NCI-H2029 treated with DMSO at 0.1 percent for 48 hours (cell line): ENCODE data around the gene SLN.

ENCODE experiments used
- DNase-seq: peaks from one replicate; lab custom pipeline; 2025; lab: John Stamatoyannopoulos, UW

The SLN gene

GRCh38 chr11:107683807-107684206 is 28.0 kb downstream of the SLN start:
- no peak for DNase-seq

- DNase-seq = no peak
Measured at GRCh38 chr11:107683061-107683460, 28.8 kb downstream of the SLN start.

GRCh38 chr11:107682572-107682971 is 29.3 kb downstream of the SLN start:
- no peak for DNase-seq

- no peak for DNase-seq
Measured at GRCh38 chr11:107682171-107682570, 29.7 kb downstream of the SLN start.

- no peak for DNase-seq
Measured at GRCh38 chr11:107679255-107680024, 32.4 kb downstream of the SLN start.

- DNase-seq = no peak
Measured at GRCh38 chr11:107678632-107678971, 33.3 kb downstream of the SLN start.

GRCh38 chr11:107677924-107678631 is 33.8 kb downstream of the SLN start:
- no peak for DNase-seq

GRCh38 chr11:107676336-107677057 is 35.4 kb downstream of the SLN start:
- no peak for DNase-seq

- no peak for DNase-seq
Measured at GRCh38 chr11:107675902-107676301, 36.0 kb downstream of the SLN start.

GRCh38 chr11:107669893-107670601 is 41.8 kb downstream of the SLN start:
- no peak for DNase-seq

GRCh38 chr11:107669191-107669740 is 42.6 kb downstream of the SLN start:
- no peak for DNase-seq

GRCh38 chr11:107666911-107667613 is 44.8 kb downstream of the SLN start:
- no peak for DNase-seq

- no peak for DNase-seq
Measured at GRCh38 chr11:107665018-107665417, 46.8 kb downstream of the SLN start.

- no peak for DNase-seq
Measured at GRCh38 chr11:107661656-107662055, 50.2 kb downstream of the SLN start.

- no peak for DNase-seq
Measured at GRCh38 chr11:107660066-107660465, 51.8 kb downstream of the SLN start.

GRCh38 chr11:107659310-107659709 is 52.5 kb downstream of the SLN start:
- no peak for DNase-seq
